Esophagus muscularis mucosa (tissue), 4 donors: Measurements from ENCODE around the gene CLIC6. TPM values are rescaled to one million over a fixed set of nuclear protein-coding genes. Genes with fewer than 3 reads are reported as not detected.

Experiments used
- DNase-seq: peaks from one replicate; pipeline ENCODE4 v3.0.0-alpha.2; 2017; ENCODE audit errors: extremely low spot score
- H3K27ac ChIP-seq, 4 donors: fragments of 200-600 bp; sonication (generic); replicated peaks in 1 of 4; 1 replicate in 3 of 4; 2 replicates in 1 of 4; pipeline ENCODE4 v1.5.1; 2016 to 2019; ENCODE audit warnings: mild to moderate bottlenecking in 1 of 4
- H3K27me3 ChIP-seq, 4 donors: fragments of 200-600 bp; sonication (generic); one replicate each; pipeline versions ENCODE4 v1.5.1 to v1.6.0; 2016 to 2019
- H3K36me3 ChIP-seq, 4 donors: fragments of 200-600 bp; sonication (generic); one replicate each; pipeline ENCODE4 v1.5.1; 2016 to 2019
- H3K4me1 ChIP-seq, 4 donors: fragments of 200-600 bp; sonication (generic); one replicate each; pipeline ENCODE4 v1.5.1; 2016 to 2019
- H3K4me3 ChIP-seq, 4 donors: fragments of 200-600 bp; sonication (generic); 1 replicate in 2 of 4; 2 replicates in 2 of 4; pipeline ENCODE4 v1.5.1; 2016 to 2019; ENCODE audit warnings: mild to moderate bottlenecking in 4 of 4, moderate library complexity in 1 of 4
- H3K9me3 ChIP-seq, 4 donors: fragments of 200-600 bp; sonication (generic); 1 replicate in 3 of 4; 2 replicates in 1 of 4; pipeline ENCODE4 v1.5.1; 2016 to 2019
- CTCF ChIP-seq, 3 experiments: fragments of 200-600 bp in 2 of 3; fragments of 450-650 bp in 1 of 3; sonication (generic) in 2 of 3; IDR thresholded peaks; one replicate each; pipeline ENCODE4 v1.5.1; 2017 to 2019; ENCODE audit warnings: antibody characterized with exemption in 3 of 3, mild to moderate bottlenecking in 2 of 3, moderate library complexity in 1 of 3
- EP300 ChIP-seq: sonication (generic); formaldehyde crosslinking; IDR thresholded peaks from one replicate; pipeline ENCODE4 v1.6.1; 2017; ENCODE audit warnings: antibody characterized with exemption
- POLR2A ChIP-seq: fragments of 450-650 bp; IDR thresholded peaks from one replicate; pipeline ENCODE4 v1.6.1; 2017; ENCODE audit warnings: antibody characterized with exemption, moderate library complexity, mild to moderate bottlenecking, low read depth
- POLR2AphosphoS5 ChIP-seq, 2 donors: sonication (generic); formaldehyde crosslinking; IDR thresholded peaks; one replicate each; pipeline ENCODE4 v1.6.1; 2017; ENCODE audit warnings: antibody characterized with exemption in 2 of 2
- WGBS: methylation state at CpG from one replicate; pipeline ENCODE4 v1.1.5; 2018; 5-methylcytosine and 5-hydroxymethylcytosine counted together
- intact Hi-C: fragments of 100-400 bp; cut with DNase I; formaldehyde crosslinking; loops from one replicate; pipeline ENCODE4 v1.15.1; 2023
- total RNA-seq, 4 donors: library from RNA; depleted of rRNA; stranded (reverse); fragments of >200 nt; gene quantifications; one replicate each; pipeline versions ENCODE4 v1.1.0 to v1.2.1, GENCODE V29; 2016

CLIC6 gene
- total RNA-seq, 4 donors from 2014 or later = under 0.01 to 1.9 (median 0.39) TPM

- Histone ChIP-seq H3K4me3 (no peak overlapping the region), H3K36me3 (no peaks in the 10 kb centered on the region), H3K27ac (no peak overlapping the region), H3K4me1 (no peaks in the 10 kb centered on the region), H3K9me3 (no peaks in the 10 kb centered on the region), H3K27me3 (no peaks in the 10 kb centered on the region)
- intact Hi-C loops = no loop called here
- DNase-seq = no peak
- TF ChIP-seq POLR2AphosphoS5 (IDR thresholded peaks at IDR 0.05) = no peak
- no peak for TF ChIP-seq EP300
- WGBS = 97% methylated on average over 7 of the region's 7 CpGs
These were observed 65.9 kb downstream of the CLIC6 start for GRCh38 chr21:34734696-34735095.

DNA sequence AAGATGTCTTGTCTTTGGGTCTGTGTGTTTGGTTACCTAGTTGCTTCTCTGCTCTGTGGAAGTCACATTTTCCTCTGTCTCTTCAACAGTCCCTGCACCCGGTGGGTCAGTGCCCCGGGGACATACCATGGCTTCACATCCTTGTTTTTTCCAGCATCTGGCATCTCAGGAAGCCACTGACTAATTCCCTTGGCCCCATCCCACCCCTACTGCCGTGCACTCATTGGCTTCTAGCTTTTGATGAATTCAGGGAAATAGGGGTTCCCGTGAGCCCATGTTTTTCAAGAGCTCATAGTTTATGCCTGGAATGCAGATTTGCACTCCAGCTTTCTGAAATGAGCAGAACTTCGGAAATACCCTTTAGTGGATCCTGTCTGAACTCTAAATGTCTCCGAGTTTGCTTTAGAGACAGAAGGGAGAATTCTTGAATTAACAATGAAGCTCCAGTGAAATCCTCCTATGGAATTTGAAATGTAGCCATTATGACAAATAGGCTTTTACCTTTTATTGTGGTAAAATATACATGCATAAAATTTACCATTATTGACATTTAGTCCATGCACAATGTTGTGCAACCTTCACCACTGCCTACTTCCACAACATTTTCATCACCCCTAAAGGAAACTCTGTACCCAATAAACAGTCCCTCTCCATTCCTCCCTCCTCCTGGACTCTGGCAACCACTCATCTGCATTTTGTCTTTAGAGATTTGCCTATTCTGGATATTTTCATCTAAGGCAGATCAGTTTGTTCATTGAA, 67.5 kb downstream of the CLIC6 start:
- peaks cover 0 to 6% (median 0%) of the 10 kb centered on the region in 4 donors for H3K27me3 ChIP-seq
- DNase-seq = no peak
- no peaks in the 10 kb centered on the region for H3K9me3 ChIP-seq
- 78% methylated on average over 6 of the region's 6 CpGs for WGBS
- no peaks in the 10 kb centered on the region for H3K4me1 ChIP-seq
- no peaks in the 10 kb centered on the region for H3K36me3 ChIP-seq
- H3K4me3 ChIP-seq = no peak overlapping the region
- no peak overlapping the region for H3K27ac ChIP-seq
- intact Hi-C loops = no loop called here
- no peak for TF ChIP-seq POLR2AphosphoS5 (IDR thresholded peaks at IDR 0.05)
- no peak for TF ChIP-seq CTCF (IDR thresholded peaks at IDR 0.05)
- no peak for TF ChIP-seq POLR2A
- TF ChIP-seq EP300 = no peak

GRCh38 chr21:34737115-34737514, 68.3 kb downstream of the CLIC6 start:
- no peaks in the 10 kb centered on the region for H3K4me1 ChIP-seq
- H3K27ac ChIP-seq = no peak overlapping the region
- intact Hi-C loops = no loop called here
- no peak overlapping the region for H3K4me3 ChIP-seq
- no peaks in the 10 kb centered on the region for H3K36me3 ChIP-seq
- H3K27me3 ChIP-seq = peaks cover 0 to 15% (median 0%) of the 10 kb centered on the region in 4 donors
- no peak for TF ChIP-seq POLR2A
- TF ChIP-seq EP300 = no peak
- TF ChIP-seq POLR2AphosphoS5 (IDR thresholded peaks at IDR 0.05) = no peak
- TF ChIP-seq CTCF (IDR thresholded peaks at IDR 0.05) = no peak
- DNase-seq = no peak
- H3K9me3 ChIP-seq = no peaks in the 10 kb centered on the region
- WGBS = 42% methylated on average over 3 of the region's 3 CpGs

- Histone ChIP-seq H3K36me3 (no peaks in the 10 kb centered on the region), H3K27me3 (peaks cover 0 to 34% (median 0%) of the 10 kb centered on the region in 4 donors), H3K4me3 (no peak overlapping the region), H3K4me1 (peaks cover 0 to 5% (median 3%) of the 10 kb centered on the region in 4 donors), H3K27ac (no peak overlapping the region), H3K9me3 (no peaks in the 10 kb centered on the region)
- TF ChIP-seq CTCF (IDR thresholded peaks at IDR 0.05) = no peak
- TF ChIP-seq POLR2AphosphoS5 (IDR thresholded peaks at IDR 0.05) = no peak
- TF ChIP-seq POLR2A = no peak
- TF ChIP-seq EP300 = no peak
- WGBS = 89% methylated on average over 1 of the region's 1 CpG
- intact Hi-C loops = no loop called here
- no peak for DNase-seq
These were observed 71.4 kb downstream of the CLIC6 start for GRCh38 chr21:34740198-34740597.

GRCh38 chr21:34743285-34743684, 74.5 kb downstream of the CLIC6 start:
- Histone ChIP-seq H3K9me3 (no peaks in the 10 kb centered on the region), H3K4me3 (no peak overlapping the region), H3K4me1 (peaks cover 0 to 11% (median 11%) of the 10 kb centered on the region in 4 donors), H3K36me3 (no peaks in the 10 kb centered on the region), H3K27me3 (peaks cover 0 to 34% (median 0%) of the 10 kb centered on the region in 4 donors), H3K27ac (no peak overlapping the region)
- intact Hi-C loops = no loop called here
- no peak for TF ChIP-seq CTCF (IDR thresholded peaks at IDR 0.05)
- TF ChIP-seq EP300 = no peak
- no peak for TF ChIP-seq POLR2AphosphoS5 (IDR thresholded peaks at IDR 0.05)
- TF ChIP-seq POLR2A = no peak
- WGBS = 92% methylated on average over 9 of the region's 9 CpGs
- no peak for DNase-seq
